T-helper 22 cell (primary cell): ENCODE measurements around the gene TMEM272.

Experiments
- DNase-seq: peaks from one replicate; pipeline ENCODE4 v3.0.0-alpha.2; 2020; ENCODE audit warnings: low read depth

TMEM272 gene

DNA sequence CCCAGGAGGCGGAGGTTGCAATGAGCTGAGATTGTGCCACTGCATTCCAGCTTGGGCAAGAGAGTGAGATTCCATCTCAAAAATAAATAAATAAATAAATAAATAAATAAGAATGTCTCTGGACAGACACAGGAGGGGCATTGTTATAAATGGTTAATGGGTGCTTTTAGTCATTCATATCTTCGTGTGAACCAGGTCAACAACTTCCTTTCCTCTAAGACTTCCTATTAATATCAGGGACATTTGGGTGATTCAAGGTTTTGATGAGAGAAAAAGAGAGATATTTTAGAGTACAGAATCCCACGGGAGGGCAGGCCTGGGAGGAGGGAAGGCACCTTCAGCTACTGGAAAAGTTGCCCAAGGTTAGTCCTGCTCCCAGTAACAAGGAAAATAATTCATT lies 64.9 kb downstream of the TMEM272 start:
- no peak for DNase-seq

DNA sequence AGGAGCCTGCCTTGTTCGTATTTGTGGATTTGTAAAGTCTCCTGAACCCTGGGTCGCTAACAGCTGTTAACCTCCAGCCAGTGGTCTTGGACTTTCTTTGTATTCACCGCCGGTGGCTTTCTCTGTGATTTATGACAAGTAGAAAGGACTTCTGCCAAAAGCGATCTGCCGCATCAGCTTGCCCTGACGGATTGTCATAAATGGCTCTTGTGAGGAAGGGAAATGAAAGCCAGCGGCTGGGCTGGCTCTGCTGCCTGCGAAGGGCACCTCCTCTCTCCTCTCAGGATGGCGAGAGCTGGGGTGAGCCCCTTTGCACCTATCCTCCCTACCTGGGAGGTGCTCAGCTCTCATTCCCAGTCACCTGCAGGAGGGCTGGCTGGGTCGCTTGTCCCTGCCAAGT lies 66.6 kb downstream of the TMEM272 start:
- no peak for DNase-seq

DNA sequence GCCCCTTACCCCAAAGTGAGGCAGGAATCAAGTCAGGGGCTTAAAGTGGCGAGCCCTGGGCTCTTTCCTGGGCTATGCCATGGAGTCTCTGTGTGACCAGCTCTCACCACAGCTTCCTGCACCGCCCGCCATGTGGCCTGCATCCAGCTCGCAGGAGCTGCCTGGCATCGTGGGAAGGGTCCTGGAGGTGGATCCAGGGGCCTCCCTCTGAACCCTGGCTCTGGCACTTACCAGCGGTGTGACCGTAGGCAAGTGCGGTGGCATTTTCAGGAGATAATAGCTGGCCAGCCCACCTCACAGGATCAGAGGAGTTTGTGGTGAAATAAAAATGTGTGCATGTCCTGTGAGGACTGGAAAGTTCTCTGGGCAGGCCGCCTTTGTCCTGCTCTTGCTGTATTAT lies 67.1 kb downstream of the TMEM272 start:
- no peak for DNase-seq

DNA sequence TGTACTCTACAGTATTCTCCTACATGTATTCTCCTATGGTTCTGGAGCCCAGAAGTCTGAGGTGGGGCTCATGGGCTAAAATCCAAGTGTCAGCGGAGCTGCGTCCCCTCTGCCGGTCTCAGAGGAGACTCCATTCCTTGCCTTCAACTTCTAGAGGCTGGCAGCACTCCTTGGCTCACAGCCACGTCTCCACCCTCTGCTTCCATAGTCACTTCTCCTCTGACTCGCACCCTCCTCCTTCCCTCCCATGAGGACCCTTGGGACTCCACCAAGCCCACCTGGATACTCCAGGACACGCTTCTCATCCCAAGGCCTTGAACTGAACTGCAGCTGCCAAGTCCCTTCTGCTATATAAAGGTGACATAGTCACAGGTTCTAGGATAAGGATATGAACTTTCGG lies 68.8 kb downstream of the TMEM272 start:
- no peak for DNase-seq

DNA sequence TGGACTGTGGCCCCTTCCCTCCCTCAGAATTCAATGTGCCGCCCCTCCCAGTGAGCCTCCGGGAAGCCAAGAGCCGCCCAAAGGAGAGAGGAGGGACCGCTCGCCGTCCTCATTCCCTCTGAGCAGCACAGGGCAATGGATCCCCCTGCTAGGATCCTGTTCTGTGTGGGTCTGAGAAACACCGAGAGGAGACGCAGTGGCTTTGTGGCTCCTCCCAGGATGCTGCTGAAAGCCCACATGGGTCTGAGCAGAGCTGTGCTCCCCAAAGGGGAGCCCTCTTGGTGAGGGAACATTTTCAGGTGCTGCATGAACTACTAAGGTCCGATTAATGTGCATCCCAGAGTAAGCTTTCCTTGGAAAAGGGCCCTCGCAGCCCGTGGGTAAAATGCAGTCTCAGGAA lies 71.5 kb downstream of the TMEM272 start:
- no peak for DNase-seq

DNA sequence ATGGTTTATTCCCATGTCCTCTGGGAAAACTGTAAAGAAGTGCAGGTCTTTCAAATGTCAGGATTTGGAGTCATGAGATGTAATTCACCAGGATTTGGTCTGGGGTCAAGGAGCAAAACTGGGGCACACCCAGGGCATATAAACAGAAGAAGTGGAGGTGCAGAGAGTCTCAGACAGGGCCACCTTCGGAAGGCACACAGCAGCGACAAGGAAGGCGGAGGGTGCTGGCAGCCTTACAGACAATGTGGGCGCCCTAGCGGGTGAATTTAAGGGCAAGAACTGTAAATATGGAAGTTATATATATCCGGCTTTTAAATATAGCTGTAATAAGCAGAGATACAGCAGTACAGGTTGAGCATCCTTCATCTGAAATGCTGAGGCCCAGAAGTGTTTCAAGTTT lies 72.2 kb downstream of the TMEM272 start:
- DNase-seq: no peak

DNA sequence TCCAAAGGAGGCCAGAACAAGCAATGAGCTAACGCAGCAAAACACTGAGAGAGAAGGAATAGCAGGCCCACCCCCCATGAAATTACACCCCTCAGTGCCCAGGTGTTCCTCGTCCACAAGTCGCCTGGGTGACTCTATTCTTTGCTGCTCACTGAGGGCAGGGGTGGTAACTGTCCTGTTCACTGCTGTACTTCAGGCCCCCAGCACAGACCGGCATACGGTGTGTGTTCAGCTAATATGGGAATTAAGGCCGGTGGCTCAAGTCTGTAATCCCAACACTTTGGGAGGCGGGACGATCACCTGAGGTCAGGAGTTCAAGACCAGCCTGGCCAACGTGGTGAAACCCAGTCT lies 72.9 kb downstream of the TMEM272 start:
- no peak for DNase-seq

DNA sequence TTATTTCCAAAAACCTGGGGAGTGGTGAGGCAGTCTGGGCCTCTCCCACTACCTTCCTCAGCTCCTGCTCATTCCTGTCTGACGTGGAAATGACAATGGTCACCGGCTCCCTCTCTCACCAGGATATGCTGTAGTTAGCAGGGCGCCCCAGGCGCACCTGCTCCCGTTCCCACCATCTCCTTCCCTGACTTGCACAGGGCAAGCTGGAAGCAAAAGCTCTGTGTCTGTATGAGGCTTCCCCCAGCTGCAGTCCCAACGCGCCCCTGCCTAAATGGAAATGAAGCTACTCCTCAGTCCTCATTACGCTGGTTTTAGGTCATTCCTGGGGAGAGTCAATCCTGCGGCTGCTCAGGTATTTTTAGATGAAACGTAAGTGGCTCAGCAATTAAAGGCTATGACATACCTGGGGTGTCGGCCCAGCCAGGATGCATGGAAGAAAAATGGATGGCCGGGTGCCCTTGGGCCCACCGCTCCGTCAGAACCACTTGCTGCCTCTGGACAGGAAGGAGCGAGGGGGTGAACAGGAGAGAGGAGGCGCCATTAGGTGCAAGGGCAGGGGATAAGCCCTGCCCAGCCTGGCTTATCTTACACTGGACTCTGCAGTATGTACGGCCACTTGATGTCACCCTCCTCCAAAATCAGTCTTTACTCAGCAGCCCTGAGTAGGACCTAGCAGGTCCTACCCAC lies 73.4 kb downstream of the TMEM272 start:
- DNase-seq: no peak

DNA sequence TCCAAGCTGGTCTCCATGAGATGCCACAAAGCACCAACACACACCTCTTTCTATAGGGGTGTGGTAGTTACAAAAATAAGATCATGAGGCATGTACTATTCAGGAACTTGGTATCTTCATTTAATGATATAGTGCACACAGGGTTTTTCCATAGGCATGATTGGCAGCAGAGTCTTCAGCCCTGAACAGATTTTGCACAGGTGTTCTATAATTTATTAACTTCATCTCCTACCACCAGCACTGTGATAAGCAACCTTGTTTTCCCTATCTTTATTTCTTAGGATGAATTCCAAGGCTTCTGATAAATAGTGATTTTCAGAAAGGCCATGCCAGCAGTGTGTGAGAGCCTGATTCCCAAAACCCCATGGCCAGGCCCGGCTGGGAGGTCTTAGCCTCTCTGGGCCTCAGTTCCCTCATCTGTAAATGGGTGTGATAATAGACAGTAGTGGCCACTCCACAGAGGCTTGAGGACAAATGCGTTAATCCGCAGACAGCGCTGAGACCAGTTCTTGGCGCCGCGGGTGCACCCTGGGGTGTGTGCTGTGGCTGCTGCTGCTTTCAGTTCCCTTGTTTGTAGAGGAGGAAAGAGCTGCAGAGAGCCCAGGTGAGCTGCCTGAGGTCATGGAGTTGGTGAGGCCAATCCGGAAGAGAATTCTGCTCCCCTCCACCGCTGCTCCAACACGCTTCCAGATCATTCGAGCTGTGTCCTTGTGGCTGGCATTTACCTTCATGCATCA lies 74.1 kb downstream of the TMEM272 start:
- DNase-seq: no peak

DNA sequence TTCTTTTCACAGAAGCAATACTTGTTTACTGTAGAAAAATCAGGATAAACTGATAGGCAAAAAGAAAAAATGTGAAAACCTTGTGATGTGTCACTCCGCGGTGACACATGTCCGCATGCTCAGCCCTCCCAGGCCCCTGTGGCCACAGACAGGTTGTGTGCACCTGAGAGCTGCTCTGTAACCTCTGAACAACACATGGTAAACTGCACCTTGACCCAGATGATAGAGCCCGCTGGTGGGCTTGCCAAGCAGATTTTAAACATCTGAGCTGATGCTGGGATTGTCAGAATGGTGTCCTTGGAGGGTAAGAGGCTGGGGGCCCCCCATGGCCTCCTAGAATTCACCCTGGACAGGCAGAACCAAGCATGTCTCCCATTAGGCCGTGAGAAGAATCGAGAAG lies 74.8 kb downstream of the TMEM272 start:
- DNase-seq: no peak

DNA sequence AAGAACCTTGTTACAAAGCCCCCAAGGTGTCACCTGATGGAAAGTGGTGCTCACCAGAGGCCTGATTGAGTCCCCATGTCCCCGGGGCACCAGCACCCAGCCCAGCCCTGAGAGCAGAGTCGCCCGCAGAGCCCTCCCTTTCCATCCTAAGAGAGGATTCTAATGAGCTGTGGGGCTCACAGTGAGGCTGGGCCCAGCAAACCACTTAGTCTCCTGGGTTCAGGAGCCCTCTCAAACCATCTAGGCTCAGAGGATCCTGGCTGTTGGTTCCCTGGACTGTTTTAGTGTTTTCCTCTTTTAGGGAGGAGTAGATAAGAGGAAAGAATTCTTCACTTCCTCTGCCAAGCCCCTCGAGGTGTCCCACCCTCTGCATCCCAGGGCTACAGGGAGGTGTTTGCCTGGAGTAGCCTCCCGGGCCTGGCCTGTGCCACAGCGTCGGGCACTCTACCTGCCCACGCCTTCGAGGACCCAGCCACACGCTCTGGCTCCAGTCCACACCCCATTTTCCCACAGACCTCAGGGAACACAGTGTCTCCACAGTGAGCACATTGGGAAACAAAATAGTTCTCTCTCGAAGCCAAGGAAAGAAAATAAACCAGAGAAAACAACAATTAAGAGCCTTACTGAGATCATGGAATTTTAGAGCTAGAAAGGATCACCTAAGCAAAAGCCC lies 75.4 kb downstream of the TMEM272 start:
- no peak for DNase-seq

DNA sequence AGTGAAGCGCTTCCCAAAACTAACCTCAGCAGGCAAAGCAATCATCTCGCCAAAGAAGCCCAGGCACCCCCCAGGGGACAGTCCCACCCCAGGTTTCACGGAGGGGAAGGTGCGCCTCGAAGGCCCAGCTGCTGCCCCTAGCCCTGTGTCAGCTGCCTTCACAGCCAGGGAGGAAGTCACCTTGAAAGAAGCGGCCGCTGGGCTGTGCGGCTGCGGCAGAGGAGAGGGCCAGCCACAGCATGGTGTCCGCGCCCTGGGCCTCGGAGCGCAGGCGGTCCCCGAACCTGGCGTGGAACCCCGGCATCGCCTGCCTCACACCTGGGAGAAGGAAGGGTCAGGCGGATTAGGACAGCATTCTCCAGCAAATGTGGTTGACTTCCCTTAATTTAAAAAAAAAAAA lies 76.0 kb downstream of the TMEM272 start:
- no peak for DNase-seq

DNA sequence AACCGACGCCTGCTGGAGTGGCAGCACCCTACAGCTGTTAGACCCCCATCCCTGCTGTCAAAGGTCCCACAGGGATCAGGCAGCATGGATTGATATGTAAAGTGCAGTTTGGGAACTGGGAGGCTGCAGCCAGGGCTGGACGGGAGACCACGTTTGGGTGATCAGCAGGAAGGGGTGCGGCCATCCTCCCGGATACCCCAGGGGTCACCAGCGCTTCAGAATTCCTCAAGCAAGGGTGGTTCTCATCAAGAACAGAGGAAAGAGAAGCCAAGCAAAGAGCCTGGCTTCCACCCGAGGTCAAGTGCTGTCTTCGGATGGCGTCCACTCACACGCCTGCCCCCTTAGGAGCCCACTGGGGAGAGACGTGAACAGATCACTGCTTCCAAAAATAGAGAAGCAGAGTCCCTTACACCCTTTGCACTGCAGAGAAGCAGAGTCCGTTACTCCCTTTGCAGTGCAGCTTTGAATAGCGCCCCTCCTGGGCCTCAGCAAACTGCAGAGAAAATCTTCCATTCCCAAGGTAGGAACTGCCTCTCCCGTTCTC lies 76.5 kb downstream of the TMEM272 start:
- no peak for DNase-seq

DNA sequence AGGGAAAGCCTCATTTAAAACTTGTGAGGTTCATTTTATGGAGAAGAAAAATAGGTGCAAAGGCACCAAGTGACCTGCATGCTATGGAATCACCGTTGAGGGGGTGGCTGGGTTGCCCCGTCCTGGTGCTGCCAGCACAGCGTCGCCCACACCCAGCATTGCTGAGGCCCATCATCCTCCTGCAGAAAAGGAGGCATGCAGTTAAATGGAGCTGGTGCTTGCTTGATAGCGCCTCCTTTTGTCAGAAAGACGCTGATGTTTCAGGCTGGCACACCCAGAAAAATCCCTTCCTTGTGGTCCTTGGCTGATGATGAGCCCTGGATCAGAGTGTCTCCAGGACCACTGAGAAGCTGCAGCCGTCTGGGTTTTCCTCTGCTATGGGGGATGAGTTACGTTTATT lies 77.9 kb downstream of the TMEM272 start:
- no peak for DNase-seq

DNA sequence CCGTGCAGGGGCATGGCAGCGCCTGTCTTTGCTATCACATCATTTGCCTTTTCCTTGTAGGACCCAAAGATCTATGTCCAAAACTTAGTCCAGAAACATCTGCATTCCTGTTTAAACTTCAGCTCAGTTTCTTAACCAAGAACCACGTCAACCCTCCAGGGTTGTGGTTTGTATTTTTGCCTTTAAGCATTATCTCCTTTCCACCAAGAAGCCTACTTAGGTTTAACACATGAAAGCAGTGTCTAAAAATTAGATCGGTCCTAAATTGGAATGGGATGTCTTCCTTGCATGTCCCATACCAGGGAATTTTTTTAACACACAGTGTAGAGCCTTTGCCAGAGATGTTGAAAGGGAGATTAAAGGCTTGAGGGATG lies 79.8 kb downstream of the TMEM272 start:
- no peak for DNase-seq

DNA sequence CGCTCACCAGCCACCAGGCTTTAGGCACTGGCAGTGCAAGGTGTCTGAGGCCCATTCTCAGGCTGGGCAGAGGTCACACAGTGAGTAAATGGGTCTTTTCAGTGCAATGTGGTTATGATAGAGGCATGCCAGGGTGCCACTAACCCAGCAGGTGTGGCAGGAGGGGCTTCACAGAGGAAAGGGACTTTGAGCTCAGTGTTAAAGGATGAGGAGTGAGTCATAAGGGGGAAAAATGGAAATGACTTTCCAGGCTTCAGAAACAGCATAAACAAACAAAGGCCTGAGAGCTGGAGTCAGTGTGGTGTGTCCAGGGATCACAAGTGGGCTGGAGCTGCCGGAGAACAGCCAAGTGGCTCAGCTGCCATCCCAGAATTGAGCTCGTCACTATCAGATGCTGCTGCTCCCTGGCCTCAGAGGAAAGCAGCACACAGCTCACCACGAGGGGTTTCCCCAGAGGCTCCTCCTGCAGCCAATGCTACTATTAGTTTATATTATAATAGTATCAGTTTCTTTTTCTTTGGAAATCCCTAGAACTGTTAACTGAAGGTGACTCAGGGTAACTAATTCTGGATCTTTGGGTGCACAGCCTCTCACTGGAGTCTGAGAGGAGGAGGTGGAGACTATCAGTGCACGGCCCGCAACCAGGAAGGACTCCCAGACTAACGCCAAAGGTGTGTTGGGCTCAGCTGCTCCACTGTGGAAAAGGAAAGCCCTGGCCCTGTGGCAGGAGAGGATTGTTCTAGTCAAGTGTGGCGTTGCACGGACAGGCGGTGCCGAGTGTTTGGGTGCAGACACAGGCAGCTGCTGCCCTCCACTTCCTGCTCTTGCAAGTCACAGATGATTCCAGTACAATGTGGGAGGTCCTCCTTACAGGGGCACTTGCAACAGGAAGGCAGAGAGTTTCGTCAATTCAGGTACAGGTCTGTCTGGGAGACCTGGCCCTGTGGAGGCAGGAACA lies 80.5 kb downstream of the TMEM272 start:
- DNase-seq: peak; percentile 45

DNA sequence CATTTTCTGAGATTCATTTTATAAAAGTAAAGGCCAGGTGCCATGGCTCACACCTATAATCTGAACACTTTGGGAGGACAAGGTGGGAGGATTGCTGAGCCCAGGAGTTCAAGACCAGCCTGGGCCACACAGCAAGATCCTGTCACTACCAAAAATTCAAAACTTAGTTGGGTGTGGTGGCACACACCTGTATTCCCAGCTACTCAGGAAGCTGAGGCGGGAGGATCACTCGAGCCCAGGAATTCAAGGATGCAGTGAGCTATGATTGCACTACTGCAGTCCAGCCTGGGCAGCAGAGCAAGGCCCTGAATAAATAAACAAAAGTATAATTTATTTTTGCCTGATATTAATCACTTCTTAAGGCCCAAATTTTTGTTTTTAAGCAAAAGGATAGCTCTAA lies 81.5 kb downstream of the TMEM272 start:
- no peak for DNase-seq
